GM12878 (cell line): ENCODE data around the gene NUAK1. TPM values are rescaled to one million over a fixed set of nuclear protein-coding genes. Genes with fewer than 3 reads are reported as not detected.

Source experiments
- ATAC-seq: fragments of 200-7000 bp; cut with Tn5 transposase; 3 replicates; pipeline ENCODE4 v1.9.1; 2020; ENCODE audit warnings: mild to moderate bottlenecking, moderate library complexity
- BruUV-seq: library from RNA; stranded (reverse); fragments of 400-500 nt; replicated peaks from 2 replicates; lab custom pipeline; 2021; lab: Mats Ljungman, UMichigan
- CTCF ChIA-PET: fragments of 300-600 bp; sonication (Branson Sonifier 250); formaldehyde crosslinking; extraction: SDS; loops from one replicate; lab custom pipeline; 2021; ENCODE audit warnings: inconsistent platforms; lab: Yijun Ruan, JAX
- POLR2A ChIA-PET: fragments of 350-600 bp; formaldehyde crosslinking; extraction: SDS; loops from one replicate; lab custom pipeline; 2021; ENCODE audit warnings: inconsistent platforms; lab: Charles Lee
- RAD21 ChIA-PET: fragments of 300-600 bp; sonication (Branson Sonifier 250); formaldehyde crosslinking; loops from one replicate; lab custom pipeline; 2023; ENCODE audit warnings: antibody characterized with exemption; ENCODE audit not compliant: unreplicated experiment; lab: Charles Lee
- SMC1A ChIA-PET: fragments of 300-600 bp; sonication (Branson Sonifier 250); formaldehyde crosslinking; loops from one replicate; lab custom pipeline; 2023; ENCODE audit not compliant: unreplicated experiment, uncharacterized antibody; lab: Charles Lee
- DNase-seq: peaks from one replicate; pipeline ENCODE4 v3.0.0-alpha.2; 2011; ENCODE audit warnings: low read depth, low spot score
- FAIRE-seq: peaks from 3 replicates; lab custom pipeline; 2011; peaks lifted over from hg19 to GRCh38; lab: Jason Lieb, UNC
- H2AFZ ChIP-seq: 2 replicates; pipeline ENCODE4 v1.6.0; 2011; ENCODE audit warnings: low read depth, low read length, control low read depth; ENCODE audit not compliant: control insufficient read depth
- H3K27ac ChIP-seq: 2 replicates; pipeline ENCODE4 v1.5.1; 2011; ENCODE audit warnings: control low read depth; ENCODE audit not compliant: control insufficient read depth, insufficient read depth
- H3K27me3 ChIP-seq, 2 experiments: replicated peaks in 1 of 2; 2 replicates each; pipeline versions ENCODE4 v1.6.0 to v1.6.1; 2011; ENCODE audit warnings: low read length in 1 of 2; ENCODE audit not compliant: control insufficient read depth in 2 of 2, insufficient read depth in 2 of 2
- H3K36me3 ChIP-seq, 2 experiments: 2 replicates each; pipeline ENCODE4 v1.5.1; 2011; ENCODE audit warnings: low read length in 1 of 2; ENCODE audit not compliant: control insufficient read depth in 2 of 2, insufficient read depth in 2 of 2
- H3K4me1 ChIP-seq: 2 replicates; pipeline ENCODE4 v1.6.1; 2011; ENCODE audit warnings: mild to moderate bottlenecking, low read length, moderate library complexity, mixed read lengths; ENCODE audit not compliant: control insufficient read depth, insufficient read depth
- H3K4me2 ChIP-seq: 2 replicates; pipeline ENCODE4 v1.6.0; 2011; ENCODE audit warnings: control low read depth; ENCODE audit not compliant: control insufficient read depth, insufficient read depth
- H3K4me3 ChIP-seq: fragments of 200-600 bp; sonication (generic); 2 replicates; pipeline ENCODE4 v1.5.1; 2016
- H3K79me2 ChIP-seq: 2 replicates; pipeline ENCODE4 v1.6.0; 2011; ENCODE audit warnings: low read length; ENCODE audit not compliant: control insufficient read depth, insufficient read depth
- H3K9ac ChIP-seq: 2 replicates; pipeline ENCODE4 v1.8.0; 2011; ENCODE audit warnings: low read length, control low read depth, mixed read lengths; ENCODE audit not compliant: control insufficient read depth, insufficient read depth
- H3K9me3 ChIP-seq: replicated peaks from 3 replicates; pipeline ENCODE4 v1.5.1; 2011; ENCODE audit warnings: mild to moderate bottlenecking, low read length; ENCODE audit not compliant: control insufficient read depth, insufficient read depth
- H4K20me1 ChIP-seq: 2 replicates; pipeline ENCODE4 v1.6.0; 2011; ENCODE audit not compliant: control insufficient read depth, insufficient read depth
- ATF7 ChIP-seq: fragments of 450-650 bp; IDR thresholded peaks from 2 replicates; pipeline ENCODE4 v1.6.1; 2016; ENCODE audit warnings: low read depth, mild to moderate bottlenecking
- BRCA1 ChIP-seq: IDR thresholded peaks from 2 replicates; pipeline ENCODE4 v1.6.1; 2011; ENCODE audit warnings: low read depth, low read length, improper control_type of control experiment
- NBN ChIP-seq: fragments of 450-650 bp; IDR thresholded peaks from 2 replicates; pipeline ENCODE4 v1.6.1; 2016
- NR2C1 ChIP-seq: fragments of 450-650 bp; IDR thresholded peaks from 2 replicates; pipeline ENCODE4 v1.6.1; 2017; ENCODE audit warnings: antibody characterized with exemption, mild to moderate bottlenecking, moderate library complexity
- PML ChIP-seq: IDR thresholded peaks from 2 replicates; pipeline ENCODE4 v1.6.1; 2012; ENCODE audit warnings: low read length, inconsistent platforms
- POLR2AphosphoS5 ChIP-seq: IDR thresholded peaks from 2 replicates; pipeline ENCODE4 v1.6.1; 2011; ENCODE audit warnings: mild to moderate bottlenecking, low read length, inconsistent platforms
- RCOR1 ChIP-seq: conservative IDR thresholded peaks from 2 replicates; pipeline ENCODE4 v1.6.1; 2012; ENCODE audit warnings: low read depth, low read length, improper control_type of control experiment
- STAT1 ChIP-seq: fragments of 450-650 bp; conservative IDR thresholded peaks from 2 replicates; pipeline ENCODE4 v1.6.1; 2014; ENCODE audit warnings: antibody characterized with exemption, mild to moderate bottlenecking
- ZNF24 ChIP-seq: fragments of 450-650 bp; IDR thresholded peaks from 2 replicates; pipeline ENCODE4 v1.6.1; 2017; ENCODE audit warnings: antibody characterized with exemption, mild to moderate bottlenecking
- ZSCAN29 ChIP-seq: fragments of 450-650 bp; IDR thresholded peaks from 2 replicates; pipeline ENCODE4 v1.6.1; 2017; ENCODE audit warnings: mild to moderate bottlenecking, moderate library complexity
- WGBS: methylation state at CpG from one replicate; pipeline ENCODE4 v1.1.6; 2016; ENCODE audit warnings: low lambda C conversion rate; ENCODE audit not compliant: insufficient replicate concordance, insufficient coverage; ENCODE audit errors: missing lambda C conversion rate; 5-methylcytosine and 5-hydroxymethylcytosine counted together
- in situ Hi-C: fragments of 300-500 bp; cut with MboI; formaldehyde crosslinking; loops from 9 replicates; pipeline ENCODE4 v1.14.3; 2018; ENCODE audit warnings: mixed read lengths
- intact Hi-C: fragments of 100-400 bp; cut with micrococcal nuclease; formaldehyde crosslinking; loops from one replicate; pipeline ENCODE4 v1.14.2; 2022; ENCODE audit not compliant: unreplicated experiment
- polyA plus RNA-seq, 11 experiments: library from polyadenylated mRNA; depleted of rRNA in 4 of 11; unstranded in 6 of 11; stranded (reverse) in 5 of 11; fragments of >200 nt; fragmentation: Nextera tagmentation in 4 of 11; fragmentation: Illumina TruSeq in 1 of 11; extraction: Ambion mirVana in 4 of 11; extraction: Trizol in 1 of 11; gene quantifications; 1 replicate in 1 of 11; 2 replicates in 10 of 11; pipeline versions ENCODE4 v1.2.1 to v1.2.3, GENCODE V29; 2011 to 2016; ENCODE audit warnings: inconsistent platforms in 2 of 11, missing spikeins in 2 of 11, low read depth in 1 of 11
- total RNA-seq, 4 experiments: library from RNA; depleted of rRNA in 3 of 4; stranded (reverse); fragments of >200 nt in 3 of 4; fragmentation: Illumina TruSeq in 1 of 4; extraction: Trizol in 1 of 4; gene quantifications; 2 replicates each; pipeline versions ENCODE4 v1.2.1 to v1.2.3, GENCODE V29; 2013 to 2021
- TF ChIP-seq, protein P1 (sequence below): fragments of 450-650 bp; formaldehyde crosslinking; IDR thresholded peaks from 2 replicates; pipeline ENCODE4 v1.5.0; 2022; ENCODE audit warnings: mild to moderate bottlenecking, missing genetic modification characterization
- TF ChIP-seq, protein P2 (sequence below): fragments of 450-650 bp; IDR thresholded peaks from 2 replicates; pipeline ENCODE4 v1.6.1; 2017; ENCODE audit warnings: mild to moderate bottlenecking, moderate library complexity
- TF ChIP-seq, protein P3 (sequence below): IDR thresholded peaks from 2 replicates; pipeline ENCODE4 v1.6.1; 2011; ENCODE audit warnings: low read depth, low read length, improper control_type of control experiment, borderline replicate concordance

NUAK1 gene
- total and polyA plus RNA-seq, 10 of the 15 experiments (the other 5 are each of a cell fraction or from before 2014, with no cell fraction given), result 0.03 to 0.42 (median 0.08) TPM; not detected in 2

DNA sequence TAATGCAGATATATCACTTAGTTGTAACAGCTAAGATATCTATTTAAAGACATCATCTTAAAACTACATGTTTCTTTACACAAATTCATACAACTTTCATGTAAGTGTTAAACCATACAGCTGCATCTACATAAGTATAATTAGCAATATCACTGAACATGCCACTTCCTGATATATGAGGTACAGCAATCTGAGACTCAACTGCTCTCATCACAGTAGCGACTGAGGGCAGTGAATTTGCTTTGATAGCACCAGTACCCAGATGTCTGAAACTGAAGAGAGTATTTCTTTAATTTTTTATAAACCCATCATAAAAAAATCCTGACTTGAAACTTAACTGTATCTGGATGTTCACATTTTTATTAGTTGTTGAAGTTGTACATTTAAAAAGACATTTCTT, 34.7 kb upstream of the NUAK1 start (continued):
- TF ChIP-seq ZSCAN29 (no peak), NBN (no peak), NR2C1 (no peak), ATF7 (no peak), PML (no peak), RCOR1 (no peak), ZNF24 (no peak), BRCA1 (no peak), POLR2AphosphoS5 (no peak)
- TF ChIP-seq, protein P1, sequence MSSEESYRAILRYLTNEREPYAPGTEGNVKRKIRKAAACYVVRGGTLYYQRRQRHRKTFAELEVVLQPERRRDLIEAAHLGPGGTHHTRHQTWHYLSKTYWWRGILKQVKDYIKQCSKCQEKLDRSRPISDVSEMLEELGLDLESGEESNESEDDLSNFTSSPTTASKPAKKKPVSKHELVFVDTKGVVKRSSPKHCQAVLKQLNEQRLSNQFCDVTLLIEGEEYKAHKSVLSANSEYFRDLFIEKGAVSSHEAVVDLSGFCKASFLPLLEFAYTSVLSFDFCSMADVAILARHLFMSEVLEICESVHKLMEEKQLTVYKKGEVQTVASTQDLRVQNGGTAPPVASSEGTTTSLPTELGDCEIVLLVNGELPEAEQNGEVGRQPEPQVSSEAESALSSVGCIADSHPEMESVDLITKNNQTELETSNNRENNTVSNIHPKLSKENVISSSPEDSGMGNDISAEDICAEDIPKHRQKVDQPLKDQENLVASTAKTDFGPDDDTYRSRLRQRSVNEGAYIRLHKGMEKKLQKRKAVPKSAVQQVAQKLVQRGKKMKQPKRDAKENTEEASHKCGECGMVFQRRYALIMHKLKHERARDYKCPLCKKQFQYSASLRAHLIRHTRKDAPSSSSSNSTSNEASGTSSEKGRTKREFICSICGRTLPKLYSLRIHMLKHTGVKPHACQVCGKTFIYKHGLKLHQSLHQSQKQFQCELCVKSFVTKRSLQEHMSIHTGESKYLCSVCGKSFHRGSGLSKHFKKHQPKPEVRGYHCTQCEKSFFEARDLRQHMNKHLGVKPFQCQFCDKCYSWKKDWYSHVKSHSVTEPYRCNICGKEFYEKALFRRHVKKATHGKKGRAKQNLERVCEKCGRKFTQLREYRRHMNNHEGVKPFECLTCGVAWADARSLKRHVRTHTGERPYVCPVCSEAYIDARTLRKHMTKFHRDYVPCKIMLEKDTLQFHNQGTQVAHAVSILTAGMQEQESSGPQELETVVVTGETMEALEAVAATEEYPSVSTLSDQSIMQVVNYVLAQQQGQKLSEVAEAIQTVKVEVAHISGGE (CRISPR knock-in tag), result no peak
- TF ChIP-seq, all 136 proteins: peak for 0

DNA sequence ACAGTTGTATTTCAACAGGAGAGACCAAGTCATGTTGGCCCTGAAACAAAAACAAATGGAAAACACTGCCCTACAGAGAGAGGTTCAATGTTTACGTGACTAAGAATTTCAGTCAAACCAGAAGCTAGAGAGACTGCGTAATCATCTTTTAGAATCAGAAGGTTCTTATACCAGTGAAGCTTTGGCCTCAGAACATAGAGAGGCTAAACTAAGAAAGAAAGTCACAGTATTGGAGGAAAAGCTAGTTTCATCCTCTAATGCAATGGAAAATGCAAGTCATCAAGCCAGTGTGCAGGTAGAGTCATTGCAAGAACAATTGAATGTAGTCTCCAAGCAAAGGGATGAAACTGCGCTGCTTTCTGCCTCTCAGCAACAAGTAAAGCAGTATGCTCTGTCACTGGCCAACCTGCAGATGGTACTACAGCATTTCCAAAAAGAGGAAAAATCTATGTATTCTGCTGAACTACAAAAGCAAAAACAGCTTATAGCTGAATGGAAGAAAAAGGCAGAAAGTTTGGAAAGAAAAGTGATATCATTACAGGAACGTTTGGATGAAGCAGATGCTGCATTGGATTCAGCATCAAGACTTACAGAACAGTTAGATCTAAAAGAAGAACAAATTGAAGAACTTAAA, 32.5 kb upstream of the NUAK1 start:
- no peak for ATAC-seq
- intact Hi-C loops (no loop called here), in situ Hi-C loops (no loop called here)
- FAIRE-seq, result no peak
- Histone ChIP-seq H3K27ac (no peak overlapping the region), H3K27me3 (no peaks in the 10 kb centered on the region), H3K4me1 (no peaks in the 10 kb centered on the region), H3K79me2 (no peaks in the 10 kb centered on the region), H4K20me1 (no peaks in the 10 kb centered on the region), H3K4me2 (no peak overlapping the region), H3K4me3 (no peak overlapping the region), H3K36me3 (no peaks in the 10 kb centered on the region), H3K9ac (no peak overlapping the region), H2AFZ (no peak overlapping the region), H3K9me3 (no peaks in the 10 kb centered on the region)
- RAD21 ChIA-PET, result no interaction called here
- TF ChIP-seq, protein P2, sequence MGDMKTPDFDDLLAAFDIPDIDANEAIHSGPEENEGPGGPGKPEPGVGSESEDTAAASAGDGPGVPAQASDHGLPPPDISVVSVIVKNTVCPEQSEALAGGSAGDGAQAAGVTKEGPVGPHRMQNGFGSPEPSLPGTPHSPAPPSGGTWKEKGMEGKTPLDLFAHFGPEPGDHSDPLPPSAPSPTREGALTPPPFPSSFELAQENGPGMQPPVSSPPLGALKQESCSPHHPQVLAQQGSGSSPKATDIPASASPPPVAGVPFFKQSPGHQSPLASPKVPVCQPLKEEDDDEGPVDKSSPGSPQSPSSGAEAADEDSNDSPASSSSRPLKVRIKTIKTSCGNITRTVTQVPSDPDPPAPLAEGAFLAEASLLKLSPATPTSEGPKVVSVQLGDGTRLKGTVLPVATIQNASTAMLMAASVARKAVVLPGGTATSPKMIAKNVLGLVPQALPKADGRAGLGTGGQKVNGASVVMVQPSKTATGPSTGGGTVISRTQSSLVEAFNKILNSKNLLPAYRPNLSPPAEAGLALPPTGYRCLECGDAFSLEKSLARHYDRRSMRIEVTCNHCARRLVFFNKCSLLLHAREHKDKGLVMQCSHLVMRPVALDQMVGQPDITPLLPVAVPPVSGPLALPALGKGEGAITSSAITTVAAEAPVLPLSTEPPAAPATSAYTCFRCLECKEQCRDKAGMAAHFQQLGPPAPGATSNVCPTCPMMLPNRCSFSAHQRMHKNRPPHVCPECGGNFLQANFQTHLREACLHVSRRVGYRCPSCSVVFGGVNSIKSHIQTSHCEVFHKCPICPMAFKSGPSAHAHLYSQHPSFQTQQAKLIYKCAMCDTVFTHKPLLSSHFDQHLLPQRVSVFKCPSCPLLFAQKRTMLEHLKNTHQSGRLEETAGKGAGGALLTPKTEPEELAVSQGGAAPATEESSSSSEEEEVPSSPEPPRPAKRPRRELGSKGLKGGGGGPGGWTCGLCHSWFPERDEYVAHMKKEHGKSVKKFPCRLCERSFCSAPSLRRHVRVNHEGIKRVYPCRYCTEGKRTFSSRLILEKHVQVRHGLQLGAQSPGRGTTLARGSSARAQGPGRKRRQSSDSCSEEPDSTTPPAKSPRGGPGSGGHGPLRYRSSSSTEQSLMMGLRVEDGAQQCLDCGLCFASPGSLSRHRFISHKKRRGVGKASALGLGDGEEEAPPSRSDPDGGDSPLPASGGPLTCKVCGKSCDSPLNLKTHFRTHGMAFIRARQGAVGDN, result no peak
- TF ChIP-seq, protein P3, sequence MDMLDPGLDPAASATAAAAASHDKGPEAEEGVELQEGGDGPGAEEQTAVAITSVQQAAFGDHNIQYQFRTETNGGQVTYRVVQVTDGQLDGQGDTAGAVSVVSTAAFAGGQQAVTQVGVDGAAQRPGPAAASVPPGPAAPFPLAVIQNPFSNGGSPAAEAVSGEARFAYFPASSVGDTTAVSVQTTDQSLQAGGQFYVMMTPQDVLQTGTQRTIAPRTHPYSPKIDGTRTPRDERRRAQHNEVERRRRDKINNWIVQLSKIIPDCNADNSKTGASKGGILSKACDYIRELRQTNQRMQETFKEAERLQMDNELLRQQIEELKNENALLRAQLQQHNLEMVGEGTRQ, result no peak
- no peak for TF ChIP-seq STAT1
- POLR2A ChIA-PET, result no interaction called here
- DNase-seq, result no peak
- CTCF ChIA-PET, result interaction anchor here (1.0 to 1.6 kb wide), 3 partner anchors 17 to 753 kb away, joined by 3 to 6 read pairs (median 4); no protein-coding TSS in a partner anchor
- WGBS, result 32% methylated on average over 4 of the region's 4 CpGs
- BruUV-seq, result no TSS peak
- SMC1A ChIA-PET, result no interaction called here
